SU-DHL-6 (cell line): ENCODE data around the gene DAAM1.

ENCODE experiments used
- EZH2phosphoT487 ChIP-seq: fragments of 200-600 bp; sonication (generic), shearing (Covaris generic); conservative IDR thresholded peaks from 2 replicates; pipeline ENCODE4 v1.6.1; 2018; ENCODE audit warnings: mild to moderate bottlenecking, antibody characterized with exemption, low read length, moderate library complexity, mixed read lengths
- TF ChIP-seq, protein P1 (sequence below): fragments of 200-600 bp; sonication (generic); IDR thresholded peaks from one replicate; pipeline ENCODE4 v1.5.1; 2017; ENCODE audit warnings: antibody characterized with exemption, mild to moderate bottlenecking, low read length, moderate library complexity; ENCODE audit not compliant: insufficient read depth, poor library complexity, severe bottlenecking

- TF ChIP-seq, protein P1, sequence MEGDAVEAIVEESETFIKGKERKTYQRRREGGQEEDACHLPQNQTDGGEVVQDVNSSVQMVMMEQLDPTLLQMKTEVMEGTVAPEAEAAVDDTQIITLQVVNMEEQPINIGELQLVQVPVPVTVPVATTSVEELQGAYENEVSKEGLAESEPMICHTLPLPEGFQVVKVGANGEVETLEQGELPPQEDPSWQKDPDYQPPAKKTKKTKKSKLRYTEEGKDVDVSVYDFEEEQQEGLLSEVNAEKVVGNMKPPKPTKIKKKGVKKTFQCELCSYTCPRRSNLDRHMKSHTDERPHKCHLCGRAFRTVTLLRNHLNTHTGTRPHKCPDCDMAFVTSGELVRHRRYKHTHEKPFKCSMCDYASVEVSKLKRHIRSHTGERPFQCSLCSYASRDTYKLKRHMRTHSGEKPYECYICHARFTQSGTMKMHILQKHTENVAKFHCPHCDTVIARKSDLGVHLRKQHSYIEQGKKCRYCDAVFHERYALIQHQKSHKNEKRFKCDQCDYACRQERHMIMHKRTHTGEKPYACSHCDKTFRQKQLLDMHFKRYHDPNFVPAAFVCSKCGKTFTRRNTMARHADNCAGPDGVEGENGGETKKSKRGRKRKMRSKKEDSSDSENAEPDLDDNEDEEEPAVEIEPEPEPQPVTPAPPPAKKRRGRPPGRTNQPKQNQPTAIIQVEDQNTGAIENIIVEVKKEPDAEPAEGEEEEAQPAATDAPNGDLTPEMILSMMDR: no peak
- TF ChIP-seq EZH2phosphoT487: no peak
Observed at GRCh38 chr14:59241121-59241520, 52.7 kb downstream of the DAAM1 start.
